WERI-Rb-1 (cell line): ENCODE results near the gene KCNAB1.

ENCODE experiments used
- DNase-seq: peaks from one replicate; pipeline ENCODE4 v3.0.0-alpha.2; 2020
- H3K27ac ChIP-seq: fragments of 250-450 bp; sonication (Bioruptor Pico); 2 replicates; pipeline ENCODE4 v1.5.1; 2020; ENCODE audit warnings: mild to moderate bottlenecking, moderate library complexity
- H3K27me3 ChIP-seq: fragments of 250-450 bp; sonication (Bioruptor Pico); 2 replicates; pipeline ENCODE4 v1.5.1; 2021; ENCODE audit warnings: mild to moderate bottlenecking, low read depth, moderate library complexity; ENCODE audit not compliant: insufficient read depth, severe bottlenecking
- H3K36me3 ChIP-seq: fragments of 250-450 bp; sonication (Bioruptor Pico); 2 replicates; pipeline ENCODE4 v1.5.1; 2020; ENCODE audit warnings: mild to moderate bottlenecking, moderate library complexity
- H3K4me3 ChIP-seq: 2 replicates; pipeline ENCODE4 v1.5.1; 2011; ENCODE audit warnings: low read depth, mild to moderate bottlenecking, control low read depth, low read length
- H3K9me3 ChIP-seq: fragments of 250-450 bp; sonication (Bioruptor Pico); 2 replicates; pipeline ENCODE4 v1.5.1; 2021; ENCODE audit warnings: mild to moderate bottlenecking, moderate library complexity; ENCODE audit not compliant: severe bottlenecking
- CTCF ChIP-seq: IDR thresholded peaks from 2 replicates; pipeline ENCODE4 v1.5.1; 2011; ENCODE audit warnings: low read depth, mild to moderate bottlenecking, control low read depth, inconsistent platforms, low read length

KCNAB1 gene

GRCh38 chr3:156547637-156548036 is 427.3 kb downstream of the KCNAB1 start:
- TF ChIP-seq CTCF = no peak
- Histone ChIP-seq H3K4me3 (no peak overlapping the region), H3K9me3 (no peaks in the 10 kb centered on the region), H3K27me3 (no peaks in the 10 kb centered on the region), H3K27ac (no peak overlapping the region), H3K36me3 (peaks cover 57% of the 10 kb centered on the region)
- DNase-seq = no peak

- DNase-seq = no peak
- Histone ChIP-seq H3K9me3 (no peaks in the 10 kb centered on the region), H3K27ac (no peak overlapping the region), H3K27me3 (no peaks in the 10 kb centered on the region), H3K4me3 (no peak overlapping the region), H3K36me3 (peaks cover 58% of the 10 kb centered on the region)
- no peak for TF ChIP-seq CTCF
These were observed 427.8 kb downstream of the KCNAB1 start for GRCh38 chr3:156548041-156548687.

- TF ChIP-seq CTCF = no peak
- Histone ChIP-seq H3K27ac (no peak overlapping the region), H3K36me3 (peaks cover 63% of the 10 kb centered on the region), H3K9me3 (no peaks in the 10 kb centered on the region), H3K4me3 (no peak overlapping the region), H3K27me3 (no peaks in the 10 kb centered on the region)
- no peak for DNase-seq
These were observed 428.5 kb downstream of the KCNAB1 start for GRCh38 chr3:156548902-156549301.

- H3K9me3 ChIP-seq = no peaks in the 10 kb centered on the region
- no peak overlapping the region for H3K27ac ChIP-seq
- peaks cover 58% of the 10 kb centered on the region for H3K36me3 ChIP-seq
- DNase-seq = no peak
- TF ChIP-seq CTCF = no peak
- no peak overlapping the region for H3K4me3 ChIP-seq
- H3K27me3 ChIP-seq = no peaks in the 10 kb centered on the region
These were observed 430.9 kb downstream of the KCNAB1 start for GRCh38 chr3:156551261-156551660.

GRCh38 chr3:156551746-156552145 is 431.4 kb downstream of the KCNAB1 start:
- Histone ChIP-seq H3K9me3 (no peaks in the 10 kb centered on the region), H3K4me3 (no peak overlapping the region), H3K36me3 (peaks cover 53% of the 10 kb centered on the region), H3K27ac (no peak overlapping the region), H3K27me3 (no peaks in the 10 kb centered on the region)
- no peak for DNase-seq
- no peak for TF ChIP-seq CTCF

- H3K36me3 ChIP-seq = peaks cover 42% of the 10 kb centered on the region
- DNase-seq = no peak
- no peak overlapping the region for H3K27ac ChIP-seq
- no peaks in the 10 kb centered on the region for H3K27me3 ChIP-seq
- H3K4me3 ChIP-seq = no peak overlapping the region
- TF ChIP-seq CTCF = no peak
- H3K9me3 ChIP-seq = no peaks in the 10 kb centered on the region
These were observed 432.6 kb downstream of the KCNAB1 start for GRCh38 chr3:156552973-156553372.
